ENCODE data around the gene NEDD4L.

DNA sequence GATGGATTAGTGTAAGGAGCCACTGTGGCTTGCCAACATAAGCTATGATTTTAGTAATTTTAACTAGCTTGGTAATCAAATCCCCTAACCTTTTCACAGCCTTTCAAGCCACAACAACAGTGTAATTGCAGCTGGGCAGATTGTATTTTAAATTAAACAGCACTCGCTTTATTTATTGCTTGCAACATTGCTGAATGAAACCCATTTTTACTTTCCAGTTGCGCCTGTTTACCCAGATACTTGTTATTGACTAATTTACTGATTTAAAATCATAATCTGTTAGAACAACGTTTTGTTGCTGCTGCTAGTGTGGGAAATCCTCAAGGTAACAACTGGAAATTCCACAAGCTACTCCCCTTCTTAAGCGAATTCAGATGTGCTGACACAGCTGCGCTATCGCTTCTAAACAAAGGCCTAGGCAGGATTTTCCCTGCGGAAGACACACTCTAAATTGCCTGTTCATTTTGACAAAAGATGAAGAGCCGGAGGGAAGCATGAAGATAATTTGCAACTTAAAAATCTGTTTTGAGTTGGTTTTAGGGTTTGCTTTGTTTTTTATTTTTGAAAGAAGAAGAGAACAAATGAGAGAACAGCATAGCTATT lies 300.9 kb downstream of the NEDD4L start:
- TF ChIP-seq, protein P1, sequence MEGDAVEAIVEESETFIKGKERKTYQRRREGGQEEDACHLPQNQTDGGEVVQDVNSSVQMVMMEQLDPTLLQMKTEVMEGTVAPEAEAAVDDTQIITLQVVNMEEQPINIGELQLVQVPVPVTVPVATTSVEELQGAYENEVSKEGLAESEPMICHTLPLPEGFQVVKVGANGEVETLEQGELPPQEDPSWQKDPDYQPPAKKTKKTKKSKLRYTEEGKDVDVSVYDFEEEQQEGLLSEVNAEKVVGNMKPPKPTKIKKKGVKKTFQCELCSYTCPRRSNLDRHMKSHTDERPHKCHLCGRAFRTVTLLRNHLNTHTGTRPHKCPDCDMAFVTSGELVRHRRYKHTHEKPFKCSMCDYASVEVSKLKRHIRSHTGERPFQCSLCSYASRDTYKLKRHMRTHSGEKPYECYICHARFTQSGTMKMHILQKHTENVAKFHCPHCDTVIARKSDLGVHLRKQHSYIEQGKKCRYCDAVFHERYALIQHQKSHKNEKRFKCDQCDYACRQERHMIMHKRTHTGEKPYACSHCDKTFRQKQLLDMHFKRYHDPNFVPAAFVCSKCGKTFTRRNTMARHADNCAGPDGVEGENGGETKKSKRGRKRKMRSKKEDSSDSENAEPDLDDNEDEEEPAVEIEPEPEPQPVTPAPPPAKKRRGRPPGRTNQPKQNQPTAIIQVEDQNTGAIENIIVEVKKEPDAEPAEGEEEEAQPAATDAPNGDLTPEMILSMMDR (conservative IDR thresholded peaks at IDR 0.05) = no peak
- no peak for TF ChIP-seq EZH2 (IDR thresholded peaks at IDR 0.05; ENCODE audit: low read depth)

All from PC-9 (cell line).